GM10266 (cell line): Measurements from ENCODE around the gene ABTB2.

Experiments
- DNase-seq: peaks from one replicate; pipeline ENCODE4 v3.0.0; 2012; ENCODE audit errors: extremely low spot score
- TF ChIP-seq, protein P1 (sequence below): IDR thresholded peaks from 2 replicates; pipeline ENCODE4 v1.5.1; 2012; ENCODE audit warnings: mild to moderate bottlenecking, low read depth; ENCODE audit not compliant: control insufficient read depth, insufficient read depth; ENCODE audit errors: missing control alignments

Gene ABTB2

DNA sequence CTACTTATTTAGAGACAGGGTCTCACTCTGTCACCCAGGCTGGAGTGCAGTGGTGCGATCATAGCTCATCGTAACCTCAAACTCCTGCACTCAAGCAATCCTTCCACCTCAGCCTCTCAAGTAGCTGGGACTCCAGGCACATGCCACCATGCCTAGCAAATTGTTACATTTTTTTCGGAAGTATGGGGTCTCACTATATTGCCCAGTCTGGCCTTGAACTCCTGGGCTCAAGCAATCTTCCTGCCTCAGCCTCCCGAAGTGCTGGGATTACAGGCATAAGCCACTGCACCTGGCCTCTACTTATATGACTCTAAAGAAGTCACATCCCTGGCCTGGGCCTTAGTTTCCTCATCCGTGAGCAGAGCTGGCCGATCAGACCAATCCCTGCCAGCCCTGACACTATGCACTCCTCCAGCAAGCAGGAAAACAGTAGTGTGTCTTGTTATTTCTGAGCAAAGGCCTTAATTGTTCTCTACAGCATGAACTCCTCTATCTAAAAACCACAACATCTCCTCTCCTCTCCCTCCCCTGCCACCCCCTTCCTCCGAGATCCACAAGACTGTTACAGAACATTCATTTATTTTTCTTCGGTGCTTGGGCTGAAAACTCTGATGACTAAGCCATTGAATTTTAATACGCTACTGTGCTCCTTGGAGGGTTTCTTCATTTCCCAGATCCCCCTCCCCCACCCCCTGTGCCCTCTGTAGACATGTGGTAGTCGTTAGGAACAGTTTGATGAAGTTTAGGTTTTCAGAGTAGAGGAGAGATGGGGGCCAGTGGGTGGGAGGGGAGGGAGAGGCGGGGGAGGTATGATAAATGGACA lies 91.5 kb downstream of the ABTB2 start:
- TF ChIP-seq, protein P1, sequence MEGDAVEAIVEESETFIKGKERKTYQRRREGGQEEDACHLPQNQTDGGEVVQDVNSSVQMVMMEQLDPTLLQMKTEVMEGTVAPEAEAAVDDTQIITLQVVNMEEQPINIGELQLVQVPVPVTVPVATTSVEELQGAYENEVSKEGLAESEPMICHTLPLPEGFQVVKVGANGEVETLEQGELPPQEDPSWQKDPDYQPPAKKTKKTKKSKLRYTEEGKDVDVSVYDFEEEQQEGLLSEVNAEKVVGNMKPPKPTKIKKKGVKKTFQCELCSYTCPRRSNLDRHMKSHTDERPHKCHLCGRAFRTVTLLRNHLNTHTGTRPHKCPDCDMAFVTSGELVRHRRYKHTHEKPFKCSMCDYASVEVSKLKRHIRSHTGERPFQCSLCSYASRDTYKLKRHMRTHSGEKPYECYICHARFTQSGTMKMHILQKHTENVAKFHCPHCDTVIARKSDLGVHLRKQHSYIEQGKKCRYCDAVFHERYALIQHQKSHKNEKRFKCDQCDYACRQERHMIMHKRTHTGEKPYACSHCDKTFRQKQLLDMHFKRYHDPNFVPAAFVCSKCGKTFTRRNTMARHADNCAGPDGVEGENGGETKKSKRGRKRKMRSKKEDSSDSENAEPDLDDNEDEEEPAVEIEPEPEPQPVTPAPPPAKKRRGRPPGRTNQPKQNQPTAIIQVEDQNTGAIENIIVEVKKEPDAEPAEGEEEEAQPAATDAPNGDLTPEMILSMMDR: no peak
- no peak for DNase-seq

- no peak for DNase-seq
Measured at GRCh38 chr11:34264303-34265110, 93.3 kb downstream of the ABTB2 start.

GRCh38 chr11:34263441-34264091 lies 94.2 kb downstream of the ABTB2 start:
- no peak for DNase-seq
- TF ChIP-seq, protein P1: no peak

More at GRCh38 chr11:34264303-34265110, 93.3 kb downstream of the ABTB2 start:
- TF ChIP-seq, protein P1: no peak

- DNase-seq: no peak
- TF ChIP-seq, protein P1: no peak
Measured at GRCh38 chr11:34262531-34263081, 95.2 kb downstream of the ABTB2 start.

- no peak for DNase-seq
- TF ChIP-seq, protein P1: no peak
Measured at GRCh38 chr11:34261820-34262219, 96.0 kb downstream of the ABTB2 start.

- DNase-seq: no peak
- TF ChIP-seq, protein P1: no peak
Measured at GRCh38 chr11:34261095-34261494, 96.7 kb downstream of the ABTB2 start.
